Mesenchymal stem cell (in vitro differentiated cells and primary cell): ENCODE results near the gene FES.
"Not testable (repeated sequence)": the region's sequence is repeated elsewhere in the genome, so short reads cannot be mapped to it uniquely, and the experiment has no call there.

ENCODE experiments used
- DNase-seq: peaks from one replicate; pipeline ENCODE4 v3.0.0-alpha.2; 2013
- H2AFZ ChIP-seq: one replicate; pipeline ENCODE4 v1.6.1; 2013; ENCODE audit warnings: low read depth, mild to moderate bottlenecking, control low read depth, inconsistent platforms, low read length, moderate library complexity
- H2AK5ac ChIP-seq: 2 replicates; pipeline ENCODE4 v1.6.1; 2013; ENCODE audit warnings: low read length, moderate library complexity, mild to moderate bottlenecking, inconsistent platforms; ENCODE audit not compliant: severe bottlenecking
- H2BK120ac ChIP-seq: one replicate; pipeline ENCODE4 v1.6.1; 2013; ENCODE audit warnings: low read depth, mild to moderate bottlenecking, inconsistent platforms, low read length, moderate library complexity
- H2BK12ac ChIP-seq, 2 experiments: one replicate each; pipeline ENCODE4 v1.6.1; 2013; ENCODE audit warnings: inconsistent platforms in 2 of 2, low read length in 2 of 2, mild to moderate bottlenecking in 2 of 2, moderate library complexity in 2 of 2, control low read depth in 1 of 2
- H2BK15ac ChIP-seq: one replicate; pipeline ENCODE4 v1.6.1; 2013; ENCODE audit warnings: mild to moderate bottlenecking, low read depth, inconsistent platforms; ENCODE audit not compliant: poor library complexity, severe bottlenecking
- H2BK5ac ChIP-seq: 2 replicates; pipeline ENCODE4 v1.6.1; 2013; ENCODE audit warnings: low read depth, mild to moderate bottlenecking, low read length, control low read depth, inconsistent platforms; ENCODE audit not compliant: poor library complexity, severe bottlenecking
- H3K14ac ChIP-seq, 2 experiments: one replicate each; pipeline ENCODE4 v1.6.1; 2013; ENCODE audit warnings: inconsistent platforms in 2 of 2, low read length in 2 of 2, control low read depth in 1 of 2, mild to moderate bottlenecking in 1 of 2, moderate library complexity in 1 of 2
- H3K18ac ChIP-seq, 2 experiments: one replicate each; pipeline ENCODE4 v1.6.1; 2013; ENCODE audit warnings: inconsistent platforms in 2 of 2, low read length in 2 of 2, control low read depth in 1 of 2, low read depth in 1 of 2, mild to moderate bottlenecking in 1 of 2
- H3K23ac ChIP-seq, 2 experiments: one replicate each; pipeline ENCODE4 v1.6.1; 2013; ENCODE audit warnings: inconsistent platforms in 2 of 2, low read length in 2 of 2, mild to moderate bottlenecking in 2 of 2, moderate library complexity in 2 of 2, control low read depth in 1 of 2
- H3K27ac ChIP-seq: 2 replicates; pipeline ENCODE4 v1.5.1; 2013; ENCODE audit warnings: mild to moderate bottlenecking, moderate library complexity, low read length, control low read depth, inconsistent platforms; ENCODE audit not compliant: poor library complexity, severe bottlenecking
- H3K27me3 ChIP-seq, 2 experiments: 2 replicates each; pipeline versions ENCODE4 v1.6.1 to v1.7.0; 2013; ENCODE audit warnings: low read length in 2 of 2, mild to moderate bottlenecking in 2 of 2, moderate library complexity in 2 of 2, control low read depth in 1 of 2, inconsistent platforms in 1 of 2; ENCODE audit not compliant: control insufficient read depth in 1 of 2, insufficient read depth in 1 of 2
- H3K36me3 ChIP-seq, 2 experiments: 2 replicates each; pipeline versions ENCODE4 v1.6.1 to v1.7.0; 2013; ENCODE audit warnings: low read length in 2 of 2, control low read depth in 1 of 2, inconsistent platforms in 1 of 2, low read depth in 1 of 2, mild to moderate bottlenecking in 1 of 2; ENCODE audit not compliant: insufficient read depth in 2 of 2, control insufficient read depth in 1 of 2
- H3K4ac ChIP-seq, 2 experiments: one replicate each; pipeline ENCODE4 v1.6.1; 2013; ENCODE audit warnings: inconsistent platforms in 2 of 2, low read length in 2 of 2, mild to moderate bottlenecking in 2 of 2, moderate library complexity in 2 of 2, control low read depth in 1 of 2, low read depth in 1 of 2
- H3K4me1 ChIP-seq: 2 replicates; pipeline ENCODE4 v1.6.1; 2013; ENCODE audit warnings: low read depth, low read length, control low read depth; ENCODE audit not compliant: control insufficient read depth, insufficient read depth
- H3K4me2 ChIP-seq: 2 replicates; pipeline ENCODE4 v1.6.1; 2013; ENCODE audit warnings: low read length, mild to moderate bottlenecking, inconsistent platforms; ENCODE audit not compliant: poor library complexity, severe bottlenecking
- H3K4me3 ChIP-seq, 2 experiments: 2 replicates each; pipeline versions ENCODE4 v1.5.1 to v1.7.0; 2013; ENCODE audit warnings: low read length in 2 of 2, mild to moderate bottlenecking in 2 of 2, control low read depth in 1 of 2, low read depth in 1 of 2; ENCODE audit not compliant: insufficient read depth in 1 of 2
- H3K79me1 ChIP-seq: replicated peaks from 2 replicates; pipeline ENCODE4 v1.6.1; 2013; ENCODE audit warnings: mild to moderate bottlenecking, control low read depth, low read length, inconsistent platforms; ENCODE audit not compliant: poor library complexity, severe bottlenecking
- H3K9ac ChIP-seq: 2 replicates; pipeline ENCODE4 v1.7.0; 2013; ENCODE audit warnings: mild to moderate bottlenecking, low read length, moderate library complexity
- H3K9me3 ChIP-seq: 2 replicates; pipeline ENCODE4 v1.7.0; 2013; ENCODE audit warnings: mild to moderate bottlenecking, low read length; ENCODE audit not compliant: control insufficient read depth
- H4K8ac ChIP-seq: one replicate; pipeline ENCODE4 v1.6.1; 2013; ENCODE audit warnings: inconsistent platforms, mild to moderate bottlenecking, low read length, moderate library complexity
- H4K91ac ChIP-seq: one replicate; pipeline ENCODE4 v1.6.1; 2013; ENCODE audit warnings: mild to moderate bottlenecking, low read length, inconsistent platforms
- WGBS: methylation state at CpG from one replicate; pipeline ENCODE4 v1.1.7; 2013; ENCODE audit warnings: mixed read lengths; 5-methylcytosine and 5-hydroxymethylcytosine counted together

FES gene

DNA sequence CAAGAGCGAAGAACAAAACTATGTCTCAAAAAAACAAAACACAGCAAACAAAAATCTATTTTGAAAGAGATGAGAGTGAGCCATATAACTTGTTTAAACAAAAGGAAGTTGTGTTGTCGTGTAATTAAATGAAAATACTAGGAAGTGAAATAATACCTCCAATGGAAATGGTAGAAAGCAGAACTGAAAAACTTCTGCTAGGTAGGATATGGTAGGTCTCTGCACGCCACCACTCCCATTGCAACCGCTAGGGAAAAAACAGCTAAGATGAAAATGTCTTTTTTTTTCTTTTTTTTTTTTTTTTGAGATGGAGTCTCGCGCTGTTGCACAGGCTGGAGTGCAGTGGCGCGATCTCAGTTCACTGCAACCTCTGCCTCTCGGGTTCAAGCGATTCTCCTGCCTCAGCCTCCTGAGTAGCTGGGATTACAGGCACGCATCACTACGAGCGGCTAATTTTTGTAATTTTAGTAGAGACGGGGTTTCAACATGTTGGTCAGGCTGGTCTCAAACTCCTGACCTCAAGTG lies 12.9 kb downstream of the FES start:
- H3K14ac ChIP-seq, H2BK12ac ChIP-seq, H2AFZ ChIP-seq, H3K9ac ChIP-seq, H2BK15ac ChIP-seq, H3K23ac ChIP-seq, H3K4me3 ChIP-seq, H4K8ac ChIP-seq, H3K4me2 ChIP-seq, H2AK5ac ChIP-seq, H3K27ac ChIP-seq, H3K18ac ChIP-seq, H3K79me1 ChIP-seq, H3K4me1 ChIP-seq, H4K91ac ChIP-seq, H3K9me3 ChIP-seq, H2BK5ac ChIP-seq, H3K4ac ChIP-seq, H2BK120ac ChIP-seq, DNase-seq, H3K27me3 ChIP-seq: not testable (repeated sequence)
- H3K36me3 ChIP-seq, result peaks cover 28 to 42% of the 10 kb centered on the region in 2 experiments
- WGBS, result 97% methylated on average over 13 of the region's 14 CpGs

GRCh38 chr15:90901175-90902039 lies 17.1 kb downstream of the FES start:
- Histone ChIP-seq H2BK120ac (no peak overlapping the region), H3K9ac (peak overlapping the region; percentile 92), H2BK12ac (no peak overlapping the region), H3K27me3 (no peaks in the 10 kb centered on the region), H3K23ac (no peak overlapping the region), H3K4me2 (no peak overlapping the region), H3K9me3 (no peaks in the 10 kb centered on the region), H3K4me1 (peaks cover 9% of the 10 kb centered on the region), H2BK5ac (no peak overlapping the region), H4K8ac (no peak overlapping the region), H4K91ac (no peak overlapping the region), H3K36me3 (peaks cover 17 to 20% of the 10 kb centered on the region in 2 experiments), H3K4me3 (peak overlapping the region in 1 of 2 experiments; percentile 85), H3K14ac (no peak overlapping the region), H3K4ac (no peak overlapping the region), H3K79me1 (peaks cover 7% of the 10 kb centered on the region), H2BK15ac (no peak overlapping the region), H2AK5ac (no peak overlapping the region), H3K18ac (no peak overlapping the region), H2AFZ (peak overlapping the region; percentile 6), H3K27ac (no peak overlapping the region)
- 86% methylated on average over 5 of the region's 14 CpGs for WGBS
- no peak for DNase-seq

DNA sequence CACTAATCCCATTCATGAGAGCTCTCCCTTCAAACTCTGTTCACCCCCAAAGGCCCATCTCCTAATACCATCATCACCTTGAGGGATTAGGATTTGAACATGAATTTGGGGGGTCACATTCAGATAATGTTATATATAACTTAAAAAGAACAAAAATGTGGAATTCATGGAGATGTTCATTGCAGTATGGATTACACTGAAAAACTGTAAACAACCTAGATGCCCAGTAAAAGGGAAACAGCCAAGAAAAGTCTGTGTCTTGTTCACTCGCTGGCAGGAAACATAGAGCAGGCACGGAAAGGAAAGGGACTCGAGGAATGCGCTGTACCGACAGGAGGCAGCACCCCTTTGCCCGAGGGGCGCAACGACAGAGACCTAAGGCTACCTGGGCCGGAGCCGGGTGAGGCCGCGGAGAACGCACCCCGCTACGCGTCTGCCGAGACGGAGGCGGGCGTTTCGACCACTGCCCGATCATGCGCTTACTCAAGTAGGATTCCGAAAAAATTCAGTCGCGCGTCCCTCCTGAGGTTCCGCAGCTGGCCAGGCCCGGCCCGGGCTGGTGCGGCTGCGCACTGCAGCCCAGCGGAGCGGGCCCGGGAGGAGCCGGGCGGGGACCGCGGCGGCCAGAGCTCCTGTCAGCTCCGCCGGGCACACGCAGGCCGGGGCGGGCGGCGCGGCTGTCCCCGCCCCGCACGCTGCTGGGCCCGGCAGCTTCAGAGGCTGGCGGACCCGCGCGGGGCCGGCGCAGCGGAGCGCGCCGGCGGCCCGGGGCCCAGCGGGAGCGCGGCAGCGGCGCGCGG lies 17.9 kb downstream of the FES start:
- no peak overlapping the region for H2AK5ac ChIP-seq
- peak overlapping the region; percentile 92 for H3K9ac ChIP-seq
- peak overlapping the region; percentile 83 for H2BK120ac ChIP-seq
- peak overlapping the region; percentile 78 to 80 for H3K18ac ChIP-seq
- peak overlapping the region; percentile 72 to 88 for H3K4ac ChIP-seq
- H3K4me2 ChIP-seq, result peak overlapping the region; percentile 74
- H3K4me1 ChIP-seq, result peaks cover 9% of the 10 kb centered on the region
- peak overlapping the region in 1 of 2 experiments; percentile 68 for H3K23ac ChIP-seq
- H3K9me3 ChIP-seq, result no peaks in the 10 kb centered on the region
- peak overlapping the region; percentile 79 to 85 for H3K4me3 ChIP-seq
- peak overlapping the region in 1 of 2 experiments; percentile 48 for H2BK12ac ChIP-seq
- H4K91ac ChIP-seq, result peak overlapping the region; percentile 55
- H3K27me3 ChIP-seq, result no peaks in the 10 kb centered on the region
- peak; percentile 85 for DNase-seq
- H4K8ac ChIP-seq, result peak overlapping the region; percentile 97
- H3K27ac ChIP-seq, result peak overlapping the region; percentile 81
- no peak overlapping the region for H2BK5ac ChIP-seq
- peaks cover 25% of the 10 kb centered on the region in 2 experiments for H3K36me3 ChIP-seq
- peaks cover 7% of the 10 kb centered on the region for H3K79me1 ChIP-seq
- no peak overlapping the region for H2BK15ac ChIP-seq
- H3K14ac ChIP-seq, result peak overlapping the region in 1 of 2 experiments; percentile 84
- under 1% methylated on average over 27 of the region's 71 CpGs for WGBS
- H2AFZ ChIP-seq, result peak overlapping the region; percentile 96
